Activated T-cell treated with anti-CD3 and anti-CD28 coated beads for 4 hours (primary cell): ENCODE measurements around the gene TWNK.
"Not testable (repeated sequence)": the region's sequence is repeated elsewhere in the genome, so short reads cannot be mapped to it uniquely, and the experiment has no call there.

Experiments used
- DNase-seq: peaks from one replicate; pipeline ENCODE4 v3.0.0-alpha.2; 2020

TWNK gene

GRCh38 chr10:101031796-101032636 is 44.7 kb downstream of the TWNK start:
- peak; percentile 65 for DNase-seq

GRCh38 chr10:101032637-101033224 is 45.4 kb downstream of the TWNK start:
- DNase-seq, result peak; percentile 55

- no peak for DNase-seq
These were observed 45.9 kb downstream of the TWNK start for GRCh38 chr10:101033276-101033675.

- not testable (repeated sequence) for DNase-seq
These were observed 47.1 kb downstream of the TWNK start for GRCh38 chr10:101034404-101034803.

- no peak for DNase-seq
These were observed 48.0 kb downstream of the TWNK start for GRCh38 chr10:101035314-101035713.

- DNase-seq, result no peak
These were observed 48.8 kb downstream of the TWNK start for GRCh38 chr10:101035916-101036702.

GRCh38 chr10:101036726-101037125 is 49.4 kb downstream of the TWNK start:
- no peak for DNase-seq

- no peak for DNase-seq
These were observed 51.1 kb downstream of the TWNK start for GRCh38 chr10:101038484-101038883.

- no peak for DNase-seq
These were observed 52.7 kb downstream of the TWNK start for GRCh38 chr10:101040061-101040460.

- DNase-seq, result no peak
These were observed 53.5 kb downstream of the TWNK start for GRCh38 chr10:101040851-101041250.

- peak; percentile 69 for DNase-seq
These were observed 54.0 kb downstream of the TWNK start for GRCh38 chr10:101041252-101041761.

- DNase-seq, result no peak
These were observed 54.8 kb downstream of the TWNK start for GRCh38 chr10:101042118-101042517.

- peak; percentile 78 for DNase-seq
These were observed 55.5 kb downstream of the TWNK start for GRCh38 chr10:101042667-101043362.

GRCh38 chr10:101043363-101043707 is 56.0 kb downstream of the TWNK start:
- DNase-seq, result no peak
